Ovary (tissue), 9 donors: Measurements from ENCODE around the gene PP2D1. TPM values are rescaled to one million over a fixed set of nuclear protein-coding genes. Genes with fewer than 3 reads are reported as not detected.
"Not testable (repeated sequence)": the region's sequence is repeated elsewhere in the genome, so short reads cannot be mapped to it uniquely, and the experiment has no call there.

Experiments
- DNase-seq, 5 donors: peaks; one replicate each; pipeline ENCODE4 v3.0.0-alpha.2; 2019 to 2020
- H3K27ac ChIP-seq, 2 donors: fragments of 200-600 bp; one replicate each; pipeline versions ENCODE4 v1.5.1 to v1.8.0; 2019 to 2022
- H3K27me3 ChIP-seq: fragments of 200-600 bp; one replicate; pipeline ENCODE4 v1.8.0; 2022
- H3K36me3 ChIP-seq: fragments of 200-600 bp; sonication (generic); one replicate; pipeline ENCODE4 v1.5.1; 2019
- H3K4me1 ChIP-seq: one replicate; pipeline ENCODE4 v1.8.1; 2013; ENCODE audit warnings: mild to moderate bottlenecking, moderate library complexity; ENCODE audit not compliant: insufficient read depth
- H3K4me3 ChIP-seq: fragments of 200-600 bp; sonication (generic); one replicate; pipeline ENCODE4 v1.5.1; 2017
- H3K9me3 ChIP-seq, 2 donors: fragments of 200-600 bp in 1 of 2; sonication (generic) in 1 of 2; one replicate each; pipeline versions ENCODE4 v1.5.1 to v1.8.1; 2013 to 2019; ENCODE audit warnings: mild to moderate bottlenecking in 1 of 2, moderate library complexity in 1 of 2
- CTCF ChIP-seq, 3 donors: fragments of 450-650 bp in 2 of 3; fragments of 200-600 bp in 1 of 3; IDR thresholded peaks; one replicate each; pipeline versions ENCODE4 v1.5.1 to v1.8.0; 2016 to 2022; ENCODE audit warnings: antibody characterized with exemption in 3 of 3, mild to moderate bottlenecking in 1 of 3
- EP300 ChIP-seq: sonication (generic); formaldehyde crosslinking; IDR thresholded peaks from one replicate; pipeline ENCODE4 v1.6.1; 2017; ENCODE audit warnings: antibody characterized with exemption
- POLR2A ChIP-seq: fragments of 450-650 bp; IDR thresholded peaks from one replicate; pipeline ENCODE4 v1.6.1; 2017; ENCODE audit warnings: antibody characterized with exemption, mild to moderate bottlenecking, moderate library complexity
- WGBS, 3 donors: extraction: QIAGEN DNeasy Blood & Tissue Kit in 1 of 3; methylation state at CpG; one replicate each; pipeline versions ENCODE4 v1.1.5 to v1.1.7; 2013 to 2017; 5-methylcytosine and 5-hydroxymethylcytosine counted together
- intact Hi-C, 4 donors: fragments of 100-400 bp; cut with DNase I; formaldehyde crosslinking; loops; one replicate each; pipeline versions ENCODE4 v1.11.0 to v1.15.1; 2022 to 2023
- polyA plus RNA-seq, 2 donors: library from polyadenylated mRNA; stranded (reverse); fragments of 200-250 nt in 1 of 2; fragments of 350-450 nt in 1 of 2; fragmentation: Illumina TruSeq in 1 of 2; extraction: RNeasy Lipid Tissue Mini Kit (QIAGEN cat#74804) in 1 of 2; gene quantifications; one replicate each; pipeline ENCODE4 v1.2.3, GENCODE V29; 2013 to 2014
- total RNA-seq, 7 donors: library from RNA; depleted of rRNA in 2 of 7; stranded (reverse); fragments of >200 nt in 2 of 7; fragmentation: NEBNext Ultra II Directional in 3 of 7; extraction: Animal tissue kit (Norgen Biotek cat#: 25700) in 3 of 7; gene quantifications; one replicate each; pipeline versions ENCODE4 v1.1.0 to v1.2.4, GENCODE V29; 2016 to 2023
- donor health status: DM: no; HTN: no; CAD: no; lungs with moderate emphysema.
- donor health status: DM: no; HTN: no; CAD: no.
- donor health status: Bipolar disorder and iron deficiency.
- donor health status: DM: yes; HTN: yes; CAD: no.
- donor health status: DM: no; HTN: no; CAD: no.
- donor health status: DM: yes; HTN: yes; CAD: no.

PP2D1 gene
- total and polyA plus RNA-seq, 9 donors, result not detected

- no peaks in the 10 kb centered on the region for H3K9me3 ChIP-seq
- intact Hi-C loops, result loop anchor here in 1 of 4 donors (10.0 kb wide), 1 partner anchor 138 kb away; the partner anchor contains the start of gene SGO1
- no peak for DNase-seq
- no peak overlapping the region for H3K4me3 ChIP-seq
- peak overlapping the region in 1 of 2 donors; percentile 10 for H3K27ac ChIP-seq
- peaks cover 7% of the 10 kb centered on the region for H3K4me1 ChIP-seq
- TF ChIP-seq POLR2A (no peak), EP300 (no peak), CTCF (IDR thresholded peaks at IDR 0.05) (no peak)
- no peaks in the 10 kb centered on the region for H3K27me3 ChIP-seq
- H3K36me3 ChIP-seq, result no peaks in the 10 kb centered on the region
- whole genome bisulfite sequencing, 3 donors, result 95 to 100% (median 100%) methylated on average over 1 of the region's 1 CpG
Measured at GRCh38 chr3:20046556-20046955, 34.5 kb upstream of the PP2D1 start.

- not testable (repeated sequence) for H3K4me1 ChIP-seq, H3K27ac ChIP-seq, H3K27me3 ChIP-seq, H3K36me3 ChIP-seq, H3K9me3 ChIP-seq, DNase-seq, H3K4me3 ChIP-seq
- intact Hi-C loops, result loop anchor here in 1 of 4 donors (10.0 kb wide), 1 partner anchor 140 kb away; the partner anchor contains the start of gene SGO1
- WGBS, 3 donors, result 89 to 99% (median 92%) methylated on average over 3 of the region's 3 CpGs
Measured at GRCh38 chr3:20045141-20045540, 33.1 kb upstream of the PP2D1 start.

GRCh38 chr3:20043825-20044224, 31.8 kb upstream of the PP2D1 start:
- WGBS, 3 donors, result 81 to 85% (median 82%) methylated on average over 4 of the region's 4 CpGs
- intact Hi-C loops, result loop anchor here in 1 of 4 donors (5.0 to 10.0 kb wide), 2 partner anchors 97 to 141 kb away; partner anchors contain the start of genes RAB5A and SGO1
- no peak for TF ChIP-seq CTCF (IDR thresholded peaks at IDR 0.05)
- no peak for TF ChIP-seq POLR2A
- H3K9me3 ChIP-seq, result no peaks in the 10 kb centered on the region
- DNase-seq, result no peak
- H3K27me3 ChIP-seq, result no peaks in the 10 kb centered on the region
- no peaks in the 10 kb centered on the region for H3K36me3 ChIP-seq
- peaks cover 7% of the 10 kb centered on the region for H3K4me1 ChIP-seq
- peak overlapping the region; percentile 3 to 42 for H3K27ac ChIP-seq
- no peak overlapping the region for H3K4me3 ChIP-seq

- Histone ChIP-seq H3K4me3 (no peak overlapping the region), H3K4me1 (peaks cover 7% of the 10 kb centered on the region)
- no peak for TF ChIP-seq POLR2A
- TF ChIP-seq CTCF (IDR thresholded peaks at IDR 0.05), result no peak
- no peak for TF ChIP-seq EP300
Measured at GRCh38 chr3:20043396-20043795, 31.3 kb upstream of the PP2D1 start.

GRCh38 chr3:20042331-20042730, 30.3 kb upstream of the PP2D1 start:
- intact Hi-C loops, result loop anchor here in 1 of 4 donors (5.0 to 10.0 kb wide), 2 partner anchors 95 to 142 kb away; partner anchors contain the start of genes RAB5A and SGO1
- WGBS, 3 donors, result 59 to 77% (median 62%) methylated on average over 5 of the region's 5 CpGs
- Histone ChIP-seq H3K4me3 (no peak overlapping the region), H3K36me3 (no peaks in the 10 kb centered on the region), H3K9me3 (no peaks in the 10 kb centered on the region), H3K27ac (peak overlapping the region in 1 of 2 donors; percentile 99), H3K4me1 (peaks cover 8% of the 10 kb centered on the region), H3K27me3 (no peaks in the 10 kb centered on the region)
- TF ChIP-seq POLR2A (no peak), CTCF (IDR thresholded peaks at IDR 0.05) (no peak)
- DNase-seq, result no peak

More at GRCh38 chr3:20043396-20043795, 31.3 kb upstream of the PP2D1 start:
- intact Hi-C loops, result loop anchor here in 1 of 4 donors (5.0 to 10.0 kb wide), 2 partner anchors 96 to 141 kb away; partner anchors contain the start of genes RAB5A and SGO1
- Histone ChIP-seq H3K27me3 (no peaks in the 10 kb centered on the region), H3K27ac (peak overlapping the region; percentile 3 to 42), H3K36me3 (no peaks in the 10 kb centered on the region), H3K9me3 (no peaks in the 10 kb centered on the region)
- WGBS, 3 donors, result 32 to 41% (median 37%) methylated on average over 4 of the region's 4 CpGs
- peak; percentile 66 to 78 (median 72) for DNase-seq
